Left forelimb (tissue), 1 donor: ENCODE measurements around the gene NRCAM.

Source experiments
- DNase-seq: peaks from one replicate; pipeline ENCODE4 v3.0.0-alpha.2; 2018; ENCODE audit warnings: low spot score

NRCAM gene

GRCh38 chr7:108425714-108426275, 30.4 kb downstream of the NRCAM start:
- no peak for DNase-seq

GRCh38 chr7:108424013-108424412, 32.2 kb downstream of the NRCAM start:
- DNase-seq = no peak

- no peak for DNase-seq
Observed at GRCh38 chr7:108423089-108423989, 32.9 kb downstream of the NRCAM start.

GRCh38 chr7:108421720-108422331, 34.4 kb downstream of the NRCAM start:
- no peak for DNase-seq

GRCh38 chr7:108419961-108420908, 36.0 kb downstream of the NRCAM start:
- DNase-seq = no peak

- no peak for DNase-seq
Observed at GRCh38 chr7:108418946-108419345, 37.3 kb downstream of the NRCAM start.

- no peak for DNase-seq
Observed at GRCh38 chr7:108417926-108418325, 38.3 kb downstream of the NRCAM start.

- DNase-seq = no peak
Observed at GRCh38 chr7:108417144-108417543, 39.1 kb downstream of the NRCAM start.

GRCh38 chr7:108415821-108416536, 40.3 kb downstream of the NRCAM start:
- no peak for DNase-seq

- no peak for DNase-seq
Observed at GRCh38 chr7:108415084-108415483, 41.2 kb downstream of the NRCAM start.

- DNase-seq = no peak
Observed at GRCh38 chr7:108413782-108414492, 42.3 kb downstream of the NRCAM start.

GRCh38 chr7:108413337-108413736, 42.9 kb downstream of the NRCAM start:
- DNase-seq = no peak

GRCh38 chr7:108409146-108409545, 47.1 kb downstream of the NRCAM start:
- no peak for DNase-seq

- no peak for DNase-seq
Observed at GRCh38 chr7:108408296-108408991, 47.8 kb downstream of the NRCAM start.

GRCh38 chr7:108407676-108408075, 48.6 kb downstream of the NRCAM start:
- DNase-seq = no peak

GRCh38 chr7:108406222-108406890, 49.9 kb downstream of the NRCAM start:
- DNase-seq = no peak

- no peak for DNase-seq
Observed at GRCh38 chr7:108404509-108405420, 51.5 kb downstream of the NRCAM start.

- no peak for DNase-seq
Observed at GRCh38 chr7:108403597-108404217, 52.5 kb downstream of the NRCAM start.
